ENCODE data around the gene RGS12.

DNA sequence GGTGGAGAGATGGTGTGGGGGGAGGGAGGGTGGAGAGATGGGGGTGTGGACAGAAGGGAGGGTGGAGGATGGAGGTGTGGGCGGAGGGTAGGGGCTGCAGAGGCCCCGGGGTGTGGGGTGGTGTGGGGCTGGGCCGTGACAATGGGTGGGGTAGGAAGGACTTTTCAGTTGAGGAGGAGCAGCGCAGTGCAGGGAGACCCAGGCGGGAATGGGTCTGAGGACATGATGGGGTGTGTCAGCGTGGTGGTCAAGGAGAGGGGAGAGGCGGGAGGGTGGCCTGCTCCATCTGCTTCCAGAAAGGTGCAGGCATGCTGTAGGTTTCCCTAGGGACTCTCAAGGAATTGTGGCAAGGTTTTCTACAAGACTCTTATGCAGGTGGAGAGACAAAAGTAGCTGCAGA is 48.9 kb downstream of the RGS12 start:
- TF ChIP-seq POLR2A (IDR thresholded peaks at IDR 0.05; ENCODE audit: low read depth, low read length): no peak
- TF ChIP-seq POLR2AphosphoS5 (IDR thresholded peaks at IDR 0.05; ENCODE audit: low read depth, low read length): no peak
- TF ChIP-seq TAF1 (IDR thresholded peaks at IDR 0.05; ENCODE audit: low read depth, low read length): no peak
- no peak for TF ChIP-seq SPI1 (IDR thresholded peaks at IDR 0.05; ENCODE audit: low read depth, low read length)
- TF ChIP-seq POU2F2 (IDR thresholded peaks at IDR 0.05; ENCODE audit: low read depth, low read length): no peak
